IMR-90 (cell line): ENCODE measurements around the gene COL4A3. TPM values are rescaled to one million over a fixed set of nuclear protein-coding genes. Genes with fewer than 3 reads are reported as not detected.

Experiments used
- ATAC-seq: fragments of 200-7000 bp; cut with Tn5 transposase; 2 replicates; pipeline ENCODE4 v1.9.1; 2020; ENCODE audit warnings: low read depth, mild to moderate bottlenecking, moderate library complexity
- BruUV-seq: library from RNA; stranded (reverse); fragments of 400-500 nt; replicated peaks from 2 replicates; lab custom pipeline; 2021; lab: Mats Ljungman, UMichigan
- CTCF ChIA-PET: fragments of 300-600 bp; formaldehyde crosslinking; extraction: SDS; loops from one replicate; lab custom pipeline; 2021; ENCODE audit warnings: antibody characterized with exemption; lab: Yijun Ruan, JAX
- POLR2A ChIA-PET: fragments of 300-600 bp; sonication (Branson Sonifier 250); formaldehyde crosslinking; loops from one replicate; lab custom pipeline; 2022; ENCODE audit warnings: antibody characterized with exemption; ENCODE audit not compliant: unreplicated experiment; lab: Charles Lee
- DNase-seq: peaks from one replicate; pipeline ENCODE4 v3.0.0; 2013
- H2AFZ ChIP-seq: replicated peaks from 2 replicates; pipeline ENCODE3; 2013; ENCODE audit warnings: low read length, mild to moderate bottlenecking; ENCODE audit not compliant: poor library complexity
- H2AK5ac ChIP-seq: 2 replicates; pipeline ENCODE4 v1.6.1; 2013; ENCODE audit warnings: low read depth, low read length, inconsistent platforms
- H2AK9ac ChIP-seq: replicated peaks from 2 replicates; pipeline ENCODE3; 2013; ENCODE audit warnings: mild to moderate bottlenecking, low read depth, low read length, moderate library complexity; ENCODE audit not compliant: poor library complexity
- H2BK120ac ChIP-seq: 2 replicates; pipeline ENCODE4 v1.6.1; 2013; ENCODE audit warnings: low read depth, low read length, inconsistent platforms
- H2BK15ac ChIP-seq: 3 replicates; pipeline ENCODE4 v1.6.1; 2013; ENCODE audit warnings: low read depth, low read length, inconsistent platforms
- H2BK20ac ChIP-seq: 2 replicates; pipeline ENCODE4 v1.6.1; 2013; ENCODE audit warnings: low read depth, mild to moderate bottlenecking, inconsistent platforms, low read length, moderate library complexity
- H2BK5ac ChIP-seq: 2 replicates; pipeline ENCODE4 v1.6.1; 2013; ENCODE audit warnings: mild to moderate bottlenecking, low read depth, low read length, inconsistent platforms; ENCODE audit not compliant: poor library complexity, severe bottlenecking
- H3K14ac ChIP-seq: replicated peaks from 2 replicates; pipeline ENCODE4 v1.6.1; 2013; ENCODE audit warnings: low read depth, low read length, inconsistent platforms
- H3K18ac ChIP-seq: 2 replicates; pipeline ENCODE4 v1.6.1; 2013; ENCODE audit warnings: low read depth, low read length, control low read depth
- H3K23ac ChIP-seq: 2 replicates; pipeline ENCODE4 v1.6.1; 2013; ENCODE audit warnings: low read depth, low read length, inconsistent platforms
- H3K27ac ChIP-seq: 2 replicates; pipeline ENCODE4 v1.5.1; 2013; ENCODE audit warnings: mild to moderate bottlenecking, control low read depth, low read length; ENCODE audit not compliant: insufficient read depth
- H3K27me3 ChIP-seq: 2 replicates; pipeline ENCODE4 v1.6.1; 2013; ENCODE audit warnings: low read length; ENCODE audit not compliant: control insufficient read depth, insufficient read depth
- H3K36me3 ChIP-seq: 2 replicates; pipeline ENCODE4 v1.6.1; 2013; ENCODE audit warnings: low read length, mixed read lengths; ENCODE audit not compliant: control insufficient read depth, insufficient read depth
- H3K4ac ChIP-seq: 2 replicates; pipeline ENCODE4 v1.6.1; 2013; ENCODE audit warnings: low read depth, low read length, inconsistent platforms
- H3K4me1 ChIP-seq: 2 replicates; pipeline ENCODE4 v1.6.1; 2013; ENCODE audit warnings: low read length, mixed read lengths; ENCODE audit not compliant: control insufficient read depth, insufficient read depth
- H3K4me2 ChIP-seq: 2 replicates; pipeline ENCODE4 v1.6.1; 2013; ENCODE audit warnings: low read depth, mild to moderate bottlenecking, control low read depth, low read length, moderate library complexity
- H3K4me3 ChIP-seq: 2 replicates; pipeline ENCODE4 v1.5.1; 2013; ENCODE audit warnings: low read depth, mild to moderate bottlenecking, control low read depth, low read length, moderate library complexity; ENCODE audit not compliant: insufficient read depth
- H3K56ac ChIP-seq: 2 replicates; pipeline ENCODE4 v1.6.1; 2013; ENCODE audit warnings: low read length, inconsistent platforms; ENCODE audit not compliant: insufficient read depth; ENCODE audit errors: extremely low read depth
- H3K79me1 ChIP-seq, 2 experiments: 2 replicates each; pipeline ENCODE4 v1.6.1; 2013; ENCODE audit warnings: low read length in 2 of 2, inconsistent platforms in 1 of 2, low read depth in 1 of 2
- H3K9ac ChIP-seq: 2 replicates; pipeline ENCODE4 v1.6.1; 2013; ENCODE audit warnings: low read depth, low read length, control low read depth
- H3K9me1 ChIP-seq: 2 replicates; pipeline ENCODE4 v1.6.1; 2013; ENCODE audit warnings: low read length, inconsistent platforms; ENCODE audit not compliant: insufficient read depth
- H3K9me3 ChIP-seq: 2 replicates; pipeline ENCODE4 v1.6.1; 2013; ENCODE audit warnings: low read length; ENCODE audit not compliant: control insufficient read depth, insufficient read depth
- H4K20me1 ChIP-seq: 2 replicates; pipeline ENCODE4 v1.6.1; 2013; ENCODE audit warnings: low read length, inconsistent platforms; ENCODE audit not compliant: insufficient read depth
- H4K5ac ChIP-seq: 2 replicates; pipeline ENCODE4 v1.6.1; 2013; ENCODE audit warnings: mild to moderate bottlenecking, low read depth, low read length, control low read depth
- H4K8ac ChIP-seq, 2 experiments: 2 replicates each; pipeline ENCODE4 v1.6.1; 2013; ENCODE audit warnings: low read depth in 2 of 2, low read length in 2 of 2, control low read depth in 1 of 2, inconsistent platforms in 1 of 2
- H4K91ac ChIP-seq: 2 replicates; pipeline ENCODE4 v1.6.1; 2013; ENCODE audit warnings: low read depth, low read length, inconsistent platforms; ENCODE audit not compliant: insufficient read depth
- BHLHE40 ChIP-seq: fragments of 150-350 bp; IDR thresholded peaks from 2 replicates; pipeline ENCODE4 v1.6.1; 2016; ENCODE audit warnings: mild to moderate bottlenecking, low read depth, low read length
- CEBPB ChIP-seq: IDR thresholded peaks from 2 replicates; pipeline ENCODE4 v1.6.1; 2012; ENCODE audit warnings: low read depth, low read length, improper control_type of control experiment
- CHD1 ChIP-seq: IDR thresholded peaks from 2 replicates; pipeline ENCODE4 v1.6.1; 2012; ENCODE audit warnings: low read depth, low read length, improper control_type of control experiment
- CTCF ChIP-seq: conservative IDR thresholded peaks from 2 replicates; pipeline ENCODE4 v1.5.1; 2012; ENCODE audit warnings: mild to moderate bottlenecking, low read depth, low read length, improper control_type of control experiment
- FOS ChIP-seq: fragments of 150-350 bp; IDR thresholded peaks from 2 replicates; pipeline ENCODE4 v1.6.1; 2016; ENCODE audit warnings: low read depth, low read length
- MAFK ChIP-seq: IDR thresholded peaks from 2 replicates; pipeline ENCODE4 v1.6.1; 2012; ENCODE audit warnings: low read depth, low read length, improper control_type of control experiment
- MAZ ChIP-seq: IDR thresholded peaks from 2 replicates; pipeline ENCODE4 v1.6.1; 2012; ENCODE audit warnings: low read depth, mild to moderate bottlenecking, low read length, improper control_type of control experiment, moderate library complexity, borderline replicate concordance
- MXI1 ChIP-seq: IDR thresholded peaks from 2 replicates; pipeline ENCODE4 v1.6.1; 2012; ENCODE audit warnings: low read depth, mild to moderate bottlenecking, low read length, moderate library complexity, borderline replicate concordance
- NFE2L2 ChIP-seq: fragments of 150-350 bp; IDR thresholded peaks from 2 replicates; pipeline ENCODE4 v1.6.1; 2016; ENCODE audit warnings: low read depth, mild to moderate bottlenecking, low read length
- POLR2A ChIP-seq: IDR thresholded peaks from 2 replicates; pipeline ENCODE4 v1.6.1; 2012; ENCODE audit warnings: mild to moderate bottlenecking, low read depth, low read length
- RAD21 ChIP-seq: IDR thresholded peaks from 2 replicates; pipeline ENCODE4 v1.6.1; 2012; ENCODE audit warnings: low read length, improper control_type of control experiment
- RCOR1 ChIP-seq: IDR thresholded peaks from 2 replicates; pipeline ENCODE4 v1.6.1; 2012; ENCODE audit warnings: mild to moderate bottlenecking, low read length, improper control_type of control experiment; ENCODE audit not compliant: insufficient replicate concordance
- RFX5 ChIP-seq: IDR thresholded peaks from 2 replicates; pipeline ENCODE4 v1.8.0; 2012; ENCODE audit warnings: low read depth, mild to moderate bottlenecking, low read length, moderate library complexity
- SMC3 ChIP-seq: fragments of 150-350 bp; IDR thresholded peaks from 2 replicates; pipeline ENCODE4 v1.6.1; 2016; ENCODE audit warnings: low read depth, mild to moderate bottlenecking, antibody characterized with exemption, low read length, moderate library complexity
- USF2 ChIP-seq: fragments of 150-350 bp; IDR thresholded peaks from 2 replicates; pipeline ENCODE4 v1.6.1; 2017; ENCODE audit warnings: mild to moderate bottlenecking, antibody characterized with exemption, low read length, low read depth
- WGBS, 2 experiments: methylation state at CpG; one replicate each; pipeline versions ENCODE4 v1.1.5 to v1.1.7; 2013; ENCODE audit warnings: missing lambda C conversion rate in 2 of 2; ENCODE audit not compliant: insufficient read length in 1 of 2; ENCODE audit errors: extremely low coverage in 2 of 2; 5-methylcytosine and 5-hydroxymethylcytosine counted together
- dilution Hi-C: fragments of 300-500 bp; cut with HindIII; formaldehyde crosslinking; loops from one replicate; pipeline ENCODE4 v1.14.3; 2018; ENCODE audit warnings: low sequenced_read_pairs; ENCODE audit not compliant: unreplicated experiment
- in situ Hi-C: fragments of 300-500 bp; cut with MboI; formaldehyde crosslinking; loops from 3 replicates; pipeline ENCODE4 v1.14.3; 2019; ENCODE audit warnings: low sequenced_read_pairs, inconsistent platforms, mixed read lengths
- intact Hi-C: fragments of 100-400 bp; cut with micrococcal nuclease; formaldehyde crosslinking; loops from 2 replicates; pipeline ENCODE4 v1.10.0; 2022
- polyA plus RNA-seq, 3 experiments: library from polyadenylated mRNA; depleted of rRNA; stranded (reverse); fragments of >200 nt; gene quantifications; 2 replicates each; pipeline ENCODE4 v1.2.3, GENCODE V29; 2012; ENCODE audit warnings: low replicate concordance in 1 of 3
- total RNA-seq: library from RNA; depleted of rRNA; stranded (reverse); fragments of >200 nt; gene quantifications from 2 replicates; pipeline ENCODE4 v1.2.3, GENCODE V29; 2012
- TF ChIP-seq, protein P1 (sequence below): fragments of 150-350 bp; IDR thresholded peaks from 2 replicates; pipeline ENCODE4 v1.6.1; 2016; ENCODE audit warnings: low read depth, mild to moderate bottlenecking, low read length, moderate library complexity, borderline replicate concordance

The COL4A3 gene
- total and polyA plus RNA-seq, 2 of the 4 experiments (the other 2 are of a cell fraction), result not detected

GRCh38 chr2:227313310-227313709 is 148.9 kb downstream of the COL4A3 start:
- TF ChIP-seq USF2 (no peak), CHD1 (no peak), SMC3 (no peak), CTCF (no peak), FOS (no peak), BHLHE40 (no peak), NFE2L2 (no peak), CEBPB (no peak), POLR2A (no peak), MAFK (no peak), MAZ (no peak), RFX5 (no peak), RAD21 (no peak), RCOR1 (no peak), MXI1 (no peak)
- TF ChIP-seq, protein P1, sequence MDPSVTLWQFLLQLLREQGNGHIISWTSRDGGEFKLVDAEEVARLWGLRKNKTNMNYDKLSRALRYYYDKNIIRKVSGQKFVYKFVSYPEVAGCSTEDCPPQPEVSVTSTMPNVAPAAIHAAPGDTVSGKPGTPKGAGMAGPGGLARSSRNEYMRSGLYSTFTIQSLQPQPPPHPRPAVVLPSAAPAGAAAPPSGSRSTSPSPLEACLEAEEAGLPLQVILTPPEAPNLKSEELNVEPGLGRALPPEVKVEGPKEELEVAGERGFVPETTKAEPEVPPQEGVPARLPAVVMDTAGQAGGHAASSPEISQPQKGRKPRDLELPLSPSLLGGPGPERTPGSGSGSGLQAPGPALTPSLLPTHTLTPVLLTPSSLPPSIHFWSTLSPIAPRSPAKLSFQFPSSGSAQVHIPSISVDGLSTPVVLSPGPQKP, result no peak
- no peak overlapping the region for H2BK120ac ChIP-seq
- no peak overlapping the region for H2AFZ ChIP-seq
- H3K4me2 ChIP-seq, result no peak overlapping the region
- ChIA-PET POLR2A (no interaction called here), CTCF (no interaction called here)
- H3K4me1 ChIP-seq, result no peaks in the 10 kb centered on the region
- no peak overlapping the region for H4K5ac ChIP-seq
- no peak overlapping the region for H2BK20ac ChIP-seq
- H3K14ac ChIP-seq, result no peak overlapping the region
- dilution Hi-C loops, result no loop called here
- H3K4me3 ChIP-seq, result no peak overlapping the region
- in situ Hi-C loops, result no loop called here
- no peaks in the 10 kb centered on the region for H3K79me1 ChIP-seq
- 44% methylated on average over 1 of the region's 1 CpG; no CpG with 5 or more reads in 1 of the 2 experiments for WGBS, 2 experiments
- no peaks in the 10 kb centered on the region for H3K36me3 ChIP-seq
- no peak overlapping the region for H3K18ac ChIP-seq
- H3K27ac ChIP-seq, result no peak overlapping the region
- H3K9ac ChIP-seq, result no peak overlapping the region
- H3K9me3 ChIP-seq, result no peaks in the 10 kb centered on the region
- no peak overlapping the region for H2AK5ac ChIP-seq
- intact Hi-C loops, result no loop called here
- no peak overlapping the region for H3K4ac ChIP-seq
- H4K20me1 ChIP-seq, result no peaks in the 10 kb centered on the region
- no peak overlapping the region for H2BK15ac ChIP-seq
- no peak overlapping the region for H2AK9ac ChIP-seq
- BruUV-seq, result no TSS peak
- no peak overlapping the region for H4K91ac ChIP-seq
- H2BK5ac ChIP-seq, result no peak overlapping the region
- H4K8ac ChIP-seq, result no peak overlapping the region
- H3K27me3 ChIP-seq, result no peaks in the 10 kb centered on the region
- DNase-seq, result no peak
- no peak overlapping the region for H3K56ac ChIP-seq
- H3K23ac ChIP-seq, result no peak overlapping the region
- ATAC-seq, result no peak
- H3K9me1 ChIP-seq, result no peaks in the 10 kb centered on the region
